Measurements from ENCODE around the gene USP34.
A peak's percentile ranks its signal among the peaks of the same experiment; 100 is the strongest.
"Not testable (repeated sequence)": the region's sequence is repeated elsewhere in the genome, so short reads cannot be mapped to it uniquely, and the experiment has no call there.

The USP34 gene

GRCh38 chr2:61492476-61492875 lies 21.6 kb upstream of the USP34 start:
- Histone ChIP-seq H3K36me3 (replicated peaks in 1 of 2; ENCODE audit: control insufficient read depth in 2 of 2, insufficient read depth in 2 of 2, low read length in 2 of 2) (peaks cover 25 to 100% of the 10 kb centered on the region in 2 donors), H3K18ac (ENCODE audit: low read length) (no peak overlapping the region), H3K4me2 (ENCODE audit: insufficient read depth, low read length, poor library complexity, severe bottlenecking) (no peak overlapping the region), H3K4me1 (ENCODE audit: control insufficient read depth in 2 of 2, insufficient read depth in 1 of 2, low read depth in 1 of 2, low read length in 2 of 2) (no peaks in the 10 kb centered on the region), H3K79me1 (ENCODE audit: low read depth, low read length) (no peaks in the 10 kb centered on the region), H3K27me3 (ENCODE audit: control insufficient read depth in 3 of 3, insufficient read depth in 3 of 3, low read depth in 1 of 3, low read length in 3 of 3) (no peaks in the 10 kb centered on the region), H2BK120ac (ENCODE audit: low read depth, low read length) (no peak overlapping the region), H2AK5ac (ENCODE audit: low read depth, low read length) (no peak overlapping the region), H3K4me3 (ENCODE audit: low read length in 2 of 2) (no peak overlapping the region), H3K4ac (ENCODE audit: low read length) (no peak overlapping the region), H2BK5ac (ENCODE audit: low read length) (no peak overlapping the region), H3K27ac (replicated peaks; ENCODE audit: low read length) (no peak overlapping the region), H2BK12ac (ENCODE audit: low read length) (no peak overlapping the region), H3K9me3 (replicated peaks in 1 of 2; ENCODE audit: control insufficient read depth in 2 of 2, insufficient read depth in 1 of 2, low read depth in 1 of 2, low read length in 2 of 2) (no peaks in the 10 kb centered on the region), H4K8ac (ENCODE audit: low read depth, low read length) (no peak overlapping the region), H3K9ac (ENCODE audit: low read depth, low read length, poor library complexity) (no peak overlapping the region), H2AFZ (ENCODE audit: low read length) (no peak overlapping the region), H4K91ac (ENCODE audit: low read depth, low read length, poor library complexity) (no peak overlapping the region), H3K23ac (ENCODE audit: low read depth, low read length, poor library complexity) (no peak overlapping the region), H3K14ac (ENCODE audit: low read length) (no peak overlapping the region), H2BK15ac (ENCODE audit: low read length) (no peak overlapping the region)
- DNase-seq (ENCODE audit: low spot score), result no peak
- no CpG with 5 or more reads among the region's 2 CpGs for WGBS, 2 donors (ENCODE audit: extremely low coverage in 2 of 2, insufficient read length in 2 of 2, insufficient replicate concordance in 1 of 2)

GRCh38 chr2:61485281-61485680 lies 14.4 kb upstream of the USP34 start:
- Histone ChIP-seq H3K14ac (ENCODE audit: low read length) (no peak overlapping the region), H4K8ac (ENCODE audit: low read depth, low read length) (no peak overlapping the region), H3K9me3 (replicated peaks in 1 of 2; ENCODE audit: control insufficient read depth in 2 of 2, insufficient read depth in 1 of 2, low read depth in 1 of 2, low read length in 2 of 2) (no peaks in the 10 kb centered on the region), H3K27me3 (ENCODE audit: control insufficient read depth in 3 of 3, insufficient read depth in 3 of 3, low read depth in 1 of 3, low read length in 3 of 3) (no peaks in the 10 kb centered on the region), H2BK15ac (ENCODE audit: low read length) (no peak overlapping the region), H3K4ac (ENCODE audit: low read length) (no peak overlapping the region), H3K4me1 (ENCODE audit: control insufficient read depth in 2 of 2, insufficient read depth in 1 of 2, low read depth in 1 of 2, low read length in 2 of 2) (no peaks in the 10 kb centered on the region), H2BK5ac (ENCODE audit: low read length) (no peak overlapping the region), H2AK5ac (ENCODE audit: low read depth, low read length) (no peak overlapping the region), H3K18ac (ENCODE audit: low read length) (no peak overlapping the region), H4K91ac (ENCODE audit: low read depth, low read length, poor library complexity) (no peak overlapping the region), H2BK120ac (ENCODE audit: low read depth, low read length) (no peak overlapping the region), H2BK12ac (ENCODE audit: low read length) (no peak overlapping the region), H2AFZ (ENCODE audit: low read length) (no peak overlapping the region), H3K36me3 (replicated peaks in 1 of 2; ENCODE audit: control insufficient read depth in 2 of 2, insufficient read depth in 2 of 2, low read length in 2 of 2) (peaks cover 18 to 100% of the 10 kb centered on the region in 2 donors), H3K27ac (replicated peaks; ENCODE audit: low read length) (no peak overlapping the region), H3K23ac (ENCODE audit: low read depth, low read length, poor library complexity) (no peak overlapping the region), H3K9ac (ENCODE audit: low read depth, low read length, poor library complexity) (no peak overlapping the region), H3K4me3 (ENCODE audit: low read length in 2 of 2) (no peak overlapping the region), H3K4me2 (ENCODE audit: insufficient read depth, low read length, poor library complexity, severe bottlenecking) (no peak overlapping the region), H3K79me1 (ENCODE audit: low read depth, low read length) (no peaks in the 10 kb centered on the region)
- 100% methylated on average over 1 of the region's 5 CpGs; no CpG with 5 or more reads in 1 of the 2 donors for WGBS, 2 donors (ENCODE audit: extremely low coverage in 2 of 2, insufficient read length in 2 of 2, insufficient replicate concordance in 1 of 2)
- DNase-seq (ENCODE audit: low spot score), result no peak

- no peak overlapping the region for H2AK5ac ChIP-seq (ENCODE audit: low read depth, low read length)
- H3K14ac ChIP-seq (ENCODE audit: low read length), result no peak overlapping the region
- H3K9ac ChIP-seq (ENCODE audit: low read depth, low read length, poor library complexity), result no peak overlapping the region
- no peaks in the 10 kb centered on the region for H3K27me3 ChIP-seq (ENCODE audit: control insufficient read depth in 3 of 3, insufficient read depth in 3 of 3, low read depth in 1 of 3, low read length in 3 of 3)
- H2AFZ ChIP-seq (ENCODE audit: low read length), result no peak overlapping the region
- H3K27ac ChIP-seq (replicated peaks; ENCODE audit: low read length), result no peak overlapping the region
- no peak overlapping the region for H4K8ac ChIP-seq (ENCODE audit: low read depth, low read length)
- H2BK12ac ChIP-seq (ENCODE audit: low read length), result no peak overlapping the region
- H3K4me1 ChIP-seq (ENCODE audit: control insufficient read depth in 2 of 2, insufficient read depth in 1 of 2, low read depth in 1 of 2, low read length in 2 of 2), result no peaks in the 10 kb centered on the region
- no peak overlapping the region for H2BK15ac ChIP-seq (ENCODE audit: low read length)
- no CpG with 5 or more reads among the region's 6 CpGs for WGBS, 2 donors (ENCODE audit: extremely low coverage in 2 of 2, insufficient read length in 2 of 2, insufficient replicate concordance in 1 of 2)
- no peak overlapping the region for H3K23ac ChIP-seq (ENCODE audit: low read depth, low read length, poor library complexity)
- H4K91ac ChIP-seq (ENCODE audit: low read depth, low read length, poor library complexity), result no peak overlapping the region
- no peak overlapping the region for H3K18ac ChIP-seq (ENCODE audit: low read length)
- H3K36me3 ChIP-seq (replicated peaks in 1 of 2; ENCODE audit: control insufficient read depth in 2 of 2, insufficient read depth in 2 of 2, low read length in 2 of 2), result peaks cover 23 to 72% of the 10 kb centered on the region in 2 donors
- no peak overlapping the region for H2BK5ac ChIP-seq (ENCODE audit: low read length)
- H3K4ac ChIP-seq (ENCODE audit: low read length), result no peak overlapping the region
- no peak overlapping the region for H3K4me3 ChIP-seq (ENCODE audit: low read length in 2 of 2)
- H3K79me1 ChIP-seq (ENCODE audit: low read depth, low read length), result no peaks in the 10 kb centered on the region
- no peak overlapping the region for H2BK120ac ChIP-seq (ENCODE audit: low read depth, low read length)
- H3K9me3 ChIP-seq (replicated peaks in 1 of 2; ENCODE audit: control insufficient read depth in 2 of 2, insufficient read depth in 1 of 2, low read depth in 1 of 2, low read length in 2 of 2), result peaks cover 0 to 2% of the 10 kb centered on the region in 2 donors
- H3K4me2 ChIP-seq (ENCODE audit: insufficient read depth, low read length, poor library complexity, severe bottlenecking), result no peak overlapping the region
- no peak for DNase-seq (ENCODE audit: low spot score)
Observed at GRCh38 chr2:61478086-61478485, 7.2 kb upstream of the USP34 start.

GRCh38 chr2:61476929-61477589 lies 6.2 kb upstream of the USP34 start:
- not testable (repeated sequence) for H3K23ac ChIP-seq (ENCODE audit: low read depth, low read length, poor library complexity); H3K4me1 ChIP-seq (ENCODE audit: control insufficient read depth in 2 of 2, insufficient read depth in 1 of 2, low read depth in 1 of 2, low read length in 2 of 2); H2BK5ac ChIP-seq (ENCODE audit: low read length); H3K27me3 ChIP-seq (ENCODE audit: control insufficient read depth in 3 of 3, insufficient read depth in 3 of 3, low read depth in 1 of 3, low read length in 3 of 3); H2AK5ac ChIP-seq (ENCODE audit: low read depth, low read length); H2BK12ac ChIP-seq (ENCODE audit: low read length); DNase-seq (ENCODE audit: low spot score); H2AFZ ChIP-seq (ENCODE audit: low read length); H2BK15ac ChIP-seq (ENCODE audit: low read length); H3K79me1 ChIP-seq (ENCODE audit: low read depth, low read length); H3K9me3 ChIP-seq (replicated peaks in 1 of 2; ENCODE audit: control insufficient read depth in 2 of 2, insufficient read depth in 1 of 2, low read depth in 1 of 2, low read length in 2 of 2); H3K4me3 ChIP-seq (ENCODE audit: low read length in 2 of 2); H3K4ac ChIP-seq (ENCODE audit: low read length); H3K4me2 ChIP-seq (ENCODE audit: insufficient read depth, low read length, poor library complexity, severe bottlenecking); H3K18ac ChIP-seq (ENCODE audit: low read length); H3K14ac ChIP-seq (ENCODE audit: low read length); H3K27ac ChIP-seq (replicated peaks; ENCODE audit: low read length); H3K9ac ChIP-seq (ENCODE audit: low read depth, low read length, poor library complexity); H4K91ac ChIP-seq (ENCODE audit: low read depth, low read length, poor library complexity); H2BK120ac ChIP-seq (ENCODE audit: low read depth, low read length)
- H4K8ac ChIP-seq (ENCODE audit: low read depth, low read length), result peak overlapping the region; percentile 3
- no CpG with 5 or more reads among the region's 12 CpGs for WGBS, 2 donors (ENCODE audit: extremely low coverage in 2 of 2, insufficient read length in 2 of 2, insufficient replicate concordance in 1 of 2)
- peaks cover 18 to 65% of the 10 kb centered on the region in 2 donors for H3K36me3 ChIP-seq (replicated peaks in 1 of 2; ENCODE audit: control insufficient read depth in 2 of 2, insufficient read depth in 2 of 2, low read length in 2 of 2)

All from neuronal stem cell (in vitro differentiated cells).